T-helper 2 cell (primary cell): Measurements from ENCODE around the gene TK2.

Experiments used
- DNase-seq, 5 experiments: peaks; one replicate each; pipeline versions ENCODE4 v3.0.0 to v3.0.0-alpha.2; 2012 to 2022

TK2 gene

DNA sequence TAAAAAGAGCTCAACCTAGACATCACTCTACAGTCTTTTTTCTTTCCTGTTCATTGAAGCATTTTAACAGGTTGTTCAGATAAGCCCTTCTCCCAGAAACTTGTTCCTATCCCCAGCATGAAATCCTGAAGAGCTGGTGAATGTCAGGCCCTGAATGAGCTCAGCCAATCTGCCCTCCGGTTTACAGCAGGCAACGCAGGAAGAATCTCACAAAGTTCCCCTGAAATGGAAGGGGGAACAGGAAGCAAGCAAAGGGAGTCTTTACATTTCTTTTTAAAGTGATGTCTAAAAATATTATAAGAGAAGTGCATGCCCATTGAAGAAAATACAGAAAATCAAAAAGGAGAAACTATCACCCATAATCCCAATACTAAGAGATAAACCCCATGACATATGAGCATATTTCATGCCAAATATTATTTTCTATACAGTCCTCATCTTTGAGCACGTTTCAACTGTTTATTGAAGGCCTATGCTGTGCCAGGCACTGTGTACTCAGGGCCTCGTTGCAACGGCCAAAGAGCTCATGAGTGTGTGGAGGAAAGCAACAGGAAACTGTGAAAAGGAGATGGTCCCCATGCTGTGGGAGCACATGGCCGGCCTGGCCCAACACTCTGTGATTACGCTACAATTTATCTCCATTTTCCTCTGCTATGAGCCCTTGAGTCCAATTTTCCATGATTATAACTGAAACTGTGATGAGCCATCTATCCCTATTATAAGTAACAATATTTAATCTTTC, 5.7 kb downstream of the TK2 start:
- no peak for DNase-seq

DNA sequence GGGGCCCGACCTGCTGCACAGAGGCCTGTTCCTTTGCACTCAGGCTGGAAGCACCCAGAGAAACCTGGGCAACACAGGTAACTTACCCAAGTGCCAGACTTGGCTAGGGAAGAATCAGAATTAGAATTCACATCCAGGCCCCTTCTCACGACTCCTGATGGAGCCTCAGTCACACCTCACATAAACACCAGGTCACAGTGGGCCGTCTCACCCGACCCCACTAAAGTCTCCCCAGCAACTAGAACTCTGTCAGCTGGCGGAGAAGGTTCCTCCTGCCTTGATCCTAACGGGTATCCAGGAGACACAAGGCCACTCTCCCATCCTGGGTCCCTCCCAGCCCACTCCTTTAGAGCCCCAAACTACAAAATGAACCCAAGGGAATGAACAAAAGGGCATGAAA, 6.4 kb downstream of the TK2 start:
- no peak for DNase-seq

DNA sequence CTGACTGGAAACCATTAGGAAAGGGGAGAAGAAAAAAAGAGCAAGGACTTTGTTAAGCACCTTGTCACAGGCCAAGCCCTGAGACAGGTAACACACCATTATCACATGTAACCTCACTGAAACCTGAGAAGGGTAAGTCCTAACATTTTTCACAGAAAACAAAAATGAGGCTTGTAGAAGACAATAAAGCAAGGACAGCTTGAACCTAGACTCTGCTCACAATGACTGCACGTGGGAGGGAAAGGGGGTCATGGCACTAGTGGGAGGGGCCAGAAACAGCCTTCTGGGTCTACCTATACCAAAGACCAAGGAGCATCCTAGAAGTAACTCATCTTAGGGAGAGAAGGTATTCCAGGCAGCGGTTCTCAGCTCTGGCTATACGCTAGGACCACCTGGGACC, 7.5 kb downstream of the TK2 start:
- DNase-seq = no peak

DNA sequence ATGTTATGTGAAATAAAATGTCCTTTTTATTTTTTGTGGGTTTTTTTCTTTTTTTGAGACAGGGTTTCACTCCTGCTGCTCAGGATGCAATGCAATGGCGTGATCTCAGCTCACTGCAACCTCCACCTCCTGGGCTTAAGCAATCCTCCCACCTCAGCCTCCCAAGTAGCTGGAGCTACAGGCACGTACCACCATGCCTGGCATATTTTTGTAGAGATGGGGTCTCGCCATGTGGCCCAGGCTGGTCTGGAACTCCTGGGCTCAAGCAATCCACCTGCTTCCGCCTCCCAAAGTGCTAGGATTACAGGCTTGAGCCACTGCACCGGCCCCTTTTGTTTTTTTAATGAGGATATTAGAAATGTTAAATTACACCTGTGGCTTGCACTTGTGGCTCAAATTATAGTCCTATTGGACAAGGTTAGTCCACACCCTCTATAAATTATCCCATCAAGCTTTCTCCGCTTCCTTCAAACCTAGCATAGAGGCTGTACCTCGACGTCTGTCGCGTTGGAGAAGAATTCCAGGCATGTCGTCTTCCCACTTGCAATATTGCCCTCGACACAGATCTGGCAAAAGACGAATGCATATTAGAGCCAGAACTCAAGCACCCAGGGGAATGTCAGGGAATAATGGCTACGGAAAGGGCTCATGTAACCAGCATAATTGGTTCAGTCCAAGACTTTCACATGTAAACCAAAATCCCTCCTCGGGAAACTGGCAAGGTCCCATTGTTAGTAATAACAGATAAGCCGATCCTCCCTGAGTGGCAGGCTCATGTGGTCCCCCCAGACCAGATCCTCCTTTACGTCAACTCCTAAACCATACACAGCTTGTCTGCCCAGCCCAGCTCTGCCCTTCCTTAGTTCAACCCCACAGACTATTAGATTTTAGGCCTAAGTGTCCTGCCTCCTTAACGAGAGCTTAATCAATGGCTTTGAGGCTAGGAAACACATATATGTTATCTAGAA, 8.2 kb downstream of the TK2 start:
- no peak for DNase-seq

DNA sequence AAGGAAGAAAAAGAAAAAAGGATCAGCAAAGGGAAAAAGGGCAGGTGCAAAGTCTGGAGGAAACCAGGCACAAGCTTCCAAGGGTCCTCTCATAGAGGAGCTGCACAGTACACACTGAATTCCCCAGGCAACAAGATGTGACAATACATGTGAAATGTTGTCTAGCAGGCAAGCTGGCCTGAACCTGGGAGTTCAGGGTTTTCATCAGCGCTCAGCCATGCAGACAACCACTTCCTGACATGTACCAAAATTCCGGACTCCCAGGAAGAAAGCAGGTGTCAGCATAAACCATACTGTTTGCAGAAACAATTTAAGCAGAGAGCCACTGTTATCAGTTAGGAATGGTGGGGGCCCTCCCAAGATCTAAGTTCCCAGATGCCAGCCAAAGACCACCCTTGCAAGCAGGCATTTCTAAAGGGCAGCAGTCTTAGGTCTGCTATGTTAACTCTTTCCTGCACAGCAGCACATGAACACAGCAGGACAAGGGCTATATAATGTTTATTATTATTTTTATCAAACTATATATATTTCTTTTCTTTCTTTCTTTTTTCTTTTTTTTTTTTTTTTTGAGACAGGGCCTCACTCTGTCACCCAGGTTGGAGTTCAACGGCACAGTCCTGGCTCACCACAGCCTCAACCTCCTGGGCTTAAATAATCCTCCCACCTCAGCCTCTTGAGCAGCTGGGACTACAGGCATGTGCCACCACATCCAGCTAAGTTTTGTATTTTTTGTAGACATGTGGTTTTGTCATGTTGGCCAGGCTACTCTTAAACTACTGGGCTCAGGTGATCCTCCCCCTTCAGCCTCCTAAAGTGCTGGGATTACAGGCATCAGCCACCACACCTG, 10.1 kb downstream of the TK2 start:
- no peak for DNase-seq

DNA sequence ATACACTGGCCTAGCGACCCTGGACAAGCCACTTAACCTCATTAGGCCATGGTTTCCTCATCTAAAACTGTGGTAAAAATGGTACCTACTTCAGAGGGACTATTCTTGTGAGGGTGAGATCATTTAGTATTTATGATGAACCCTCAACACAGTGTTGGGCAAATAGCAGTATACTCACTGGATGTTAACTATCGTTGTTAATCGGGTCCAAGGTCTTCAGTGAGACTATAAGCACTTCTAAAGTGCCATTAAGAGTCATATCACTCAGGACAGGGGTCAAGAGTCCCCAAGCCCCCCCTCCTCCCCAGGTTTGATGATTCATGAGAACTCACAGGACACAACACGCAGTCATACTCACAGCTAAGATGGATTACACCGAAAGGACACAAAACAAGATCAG, 11.0 kb downstream of the TK2 start:
- DNase-seq = no peak

DNA sequence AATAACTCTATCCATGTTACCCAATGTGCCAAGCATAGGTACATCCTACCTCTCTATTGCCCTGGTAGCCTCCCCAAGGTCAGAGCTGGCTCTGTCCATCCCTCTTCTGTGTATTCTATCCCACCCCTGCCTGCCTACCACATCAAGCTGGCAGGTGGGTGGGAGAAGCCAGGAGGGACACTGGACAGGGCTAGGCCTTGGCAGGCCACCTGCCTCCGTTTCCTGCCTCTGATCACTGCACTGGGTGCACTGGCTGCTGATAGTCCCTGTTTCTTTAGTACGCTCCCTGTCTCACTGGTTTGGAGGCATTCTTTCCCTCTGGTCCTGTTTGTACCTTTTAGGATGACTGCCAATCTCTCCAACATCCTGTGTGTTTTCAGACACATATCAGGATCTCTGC, 12.7 kb downstream of the TK2 start:
- no peak for DNase-seq

DNA sequence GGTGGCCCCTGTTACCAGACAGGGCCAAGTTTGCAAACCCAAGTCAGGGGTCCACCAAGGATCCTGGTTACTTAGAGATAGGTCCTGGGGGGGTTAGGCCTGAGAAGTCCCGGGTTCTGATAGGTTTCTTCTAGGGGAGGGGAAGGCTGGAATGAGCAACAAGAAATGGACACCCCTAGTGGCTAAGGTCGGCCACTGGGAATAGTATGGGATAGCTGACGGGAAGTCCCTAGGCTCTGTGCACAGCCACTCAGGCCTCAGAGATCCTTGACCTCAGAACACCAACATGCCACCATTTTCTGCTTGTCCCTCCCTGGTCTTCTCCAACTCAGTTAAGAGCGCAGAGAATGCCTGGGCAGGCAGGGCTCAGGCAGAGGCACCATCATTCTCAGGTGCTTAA, 13.4 kb downstream of the TK2 start:
- no peak for DNase-seq

DNA sequence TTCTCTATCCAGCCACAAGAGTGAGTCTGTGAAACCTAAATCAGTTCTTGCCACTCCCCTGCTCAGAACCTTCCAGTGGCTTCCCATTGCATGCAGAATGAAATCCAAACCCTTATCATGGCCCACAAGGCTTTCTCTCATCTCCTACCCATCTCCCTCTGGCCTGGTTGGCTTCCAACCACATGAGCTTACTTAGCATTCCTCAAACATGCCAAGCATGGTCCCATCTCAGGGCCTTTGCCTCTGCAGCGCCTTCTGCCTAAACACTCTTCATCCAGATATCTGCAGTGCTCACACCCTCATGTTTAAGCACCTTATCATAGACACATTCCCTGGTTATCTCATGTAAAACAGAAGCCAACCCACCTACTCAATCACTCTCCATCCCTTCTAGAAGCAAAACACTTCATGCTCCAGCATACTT, 15.5 kb downstream of the TK2 start:
- DNase-seq = no peak

DNA sequence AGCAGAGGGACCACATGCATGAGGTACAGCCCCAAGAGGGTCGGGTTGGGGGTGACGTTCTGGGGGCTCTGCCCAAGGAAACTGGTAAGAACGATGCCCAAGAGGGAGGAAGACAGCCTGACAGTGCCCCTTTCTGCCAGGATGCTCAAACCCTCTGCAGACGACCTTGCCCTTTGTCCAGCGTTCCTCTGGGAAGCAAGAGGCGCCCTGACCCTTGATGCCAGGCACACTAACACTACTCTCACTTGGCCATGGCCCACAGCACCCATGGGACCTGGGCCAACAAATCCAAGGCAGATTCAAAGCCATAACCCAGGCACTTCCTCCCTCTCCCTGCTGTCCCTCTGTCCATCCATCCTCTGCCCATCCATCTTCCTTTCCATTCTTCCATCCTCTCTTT, 20.4 kb downstream of the TK2 start:
- DNase-seq = no peak

DNA sequence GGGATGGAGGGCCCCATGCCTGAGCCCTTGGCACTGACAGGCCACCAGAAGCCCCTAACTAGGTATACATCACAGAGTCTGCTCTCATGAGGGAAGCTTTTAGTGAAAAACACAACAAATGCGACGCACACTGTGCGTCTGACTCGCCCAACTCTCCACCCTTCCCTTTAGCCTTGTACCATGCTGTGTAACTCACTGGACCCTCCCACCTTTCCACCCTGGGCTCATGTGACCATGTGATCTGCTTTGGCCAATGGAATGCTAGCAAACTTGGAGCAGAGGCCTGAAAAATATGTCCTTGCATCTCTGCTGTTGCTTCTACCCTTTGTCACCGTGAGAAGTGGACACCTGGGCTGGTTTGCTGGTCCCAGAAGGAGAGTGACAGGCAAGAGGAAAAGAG, 21.6 kb downstream of the TK2 start:
- no peak for DNase-seq

DNA sequence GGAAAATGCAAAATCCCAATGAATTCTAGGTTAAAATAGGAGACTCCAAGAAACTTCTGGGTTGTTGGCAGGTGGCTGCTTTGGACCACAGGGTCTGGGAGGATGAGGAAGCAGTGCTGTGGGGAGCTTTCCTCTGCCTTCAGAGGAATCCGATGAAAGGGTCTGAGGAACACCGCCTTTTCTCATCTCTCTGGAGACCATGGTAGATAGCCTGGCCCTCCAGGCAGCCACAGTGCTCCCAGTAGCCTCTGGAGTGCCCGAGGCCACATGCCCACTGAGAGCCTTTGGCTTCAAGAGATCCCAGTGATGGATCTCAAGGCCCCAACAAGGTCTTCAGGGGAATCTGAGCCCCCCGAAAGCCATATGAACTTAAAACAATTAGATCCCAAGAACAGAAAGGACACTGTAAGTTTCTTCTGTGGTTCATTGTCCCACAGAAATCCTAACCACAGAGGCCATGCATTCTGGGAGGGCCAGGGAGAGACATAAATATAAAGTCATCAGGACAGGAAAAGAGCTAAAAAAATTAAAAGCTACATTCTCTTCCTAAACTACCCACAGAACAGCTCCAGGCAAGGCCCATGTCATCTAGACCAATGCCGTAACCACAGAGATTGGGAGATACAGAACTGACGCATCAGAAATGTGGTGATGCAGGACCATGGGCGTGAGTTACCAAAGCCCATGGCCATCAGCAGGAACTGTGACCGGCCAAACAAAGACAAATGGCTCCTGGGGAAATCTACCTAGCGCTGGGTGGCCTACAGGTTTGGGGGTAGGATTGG, 24.3 kb downstream of the TK2 start:
- DNase-seq = peak in 1 of 5 experiments; percentile 62

DNA sequence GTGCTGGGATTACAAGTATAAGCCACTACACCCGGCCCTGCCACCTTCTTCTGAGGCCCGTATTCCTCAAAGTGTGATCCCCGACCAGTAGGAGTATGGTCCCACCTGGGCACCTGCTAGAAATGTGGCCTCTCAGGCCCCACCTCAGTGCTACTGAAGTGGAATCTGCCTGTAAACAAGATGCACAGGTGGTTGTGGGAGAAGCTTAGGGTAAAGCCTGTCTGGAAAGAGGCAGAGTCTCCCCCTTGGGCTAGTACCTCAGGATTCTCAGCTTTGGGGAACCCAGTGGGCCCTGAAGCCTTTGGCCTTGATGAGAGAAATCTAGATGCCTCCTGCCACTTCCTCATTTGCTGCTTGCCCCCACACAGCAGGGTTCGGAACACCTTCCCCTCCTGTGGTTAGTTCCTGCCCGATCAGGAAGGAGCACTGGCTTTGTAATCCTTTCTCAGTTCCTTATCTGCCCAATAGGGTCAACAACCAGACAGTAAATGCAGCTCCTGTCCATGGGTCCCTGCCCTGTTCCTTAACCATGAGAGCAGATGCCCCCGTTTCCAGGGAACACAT, 25.2 kb downstream of the TK2 start:
- peak in 2 of 5 experiments; percentile 24 to 67 for DNase-seq

DNA sequence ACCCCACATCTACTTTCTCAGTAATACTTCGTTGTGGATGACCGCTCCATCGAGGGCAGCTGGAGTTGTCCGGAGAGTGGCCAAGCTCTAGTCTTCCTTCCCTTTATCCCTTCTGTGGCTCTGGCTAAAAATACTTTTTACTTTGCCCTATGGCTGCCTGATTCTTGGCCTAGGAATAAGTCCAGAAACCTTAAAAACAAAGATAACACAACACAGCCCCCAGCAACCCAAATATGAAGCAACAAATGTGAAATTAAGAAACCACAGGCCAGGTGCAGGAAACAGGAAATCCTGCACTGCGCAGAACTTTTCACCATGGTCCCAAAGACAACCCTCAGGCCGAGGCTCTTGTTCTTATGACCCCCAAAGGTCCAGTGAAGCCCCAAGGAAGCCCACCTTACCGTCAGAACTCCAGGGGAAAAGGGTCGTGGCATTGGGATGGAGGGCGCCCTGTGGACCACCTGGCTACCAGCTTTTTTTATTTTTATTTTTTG, 26.0 kb downstream of the TK2 start:
- peak in 2 of 5 experiments; percentile 65 to 88 for DNase-seq

DNA sequence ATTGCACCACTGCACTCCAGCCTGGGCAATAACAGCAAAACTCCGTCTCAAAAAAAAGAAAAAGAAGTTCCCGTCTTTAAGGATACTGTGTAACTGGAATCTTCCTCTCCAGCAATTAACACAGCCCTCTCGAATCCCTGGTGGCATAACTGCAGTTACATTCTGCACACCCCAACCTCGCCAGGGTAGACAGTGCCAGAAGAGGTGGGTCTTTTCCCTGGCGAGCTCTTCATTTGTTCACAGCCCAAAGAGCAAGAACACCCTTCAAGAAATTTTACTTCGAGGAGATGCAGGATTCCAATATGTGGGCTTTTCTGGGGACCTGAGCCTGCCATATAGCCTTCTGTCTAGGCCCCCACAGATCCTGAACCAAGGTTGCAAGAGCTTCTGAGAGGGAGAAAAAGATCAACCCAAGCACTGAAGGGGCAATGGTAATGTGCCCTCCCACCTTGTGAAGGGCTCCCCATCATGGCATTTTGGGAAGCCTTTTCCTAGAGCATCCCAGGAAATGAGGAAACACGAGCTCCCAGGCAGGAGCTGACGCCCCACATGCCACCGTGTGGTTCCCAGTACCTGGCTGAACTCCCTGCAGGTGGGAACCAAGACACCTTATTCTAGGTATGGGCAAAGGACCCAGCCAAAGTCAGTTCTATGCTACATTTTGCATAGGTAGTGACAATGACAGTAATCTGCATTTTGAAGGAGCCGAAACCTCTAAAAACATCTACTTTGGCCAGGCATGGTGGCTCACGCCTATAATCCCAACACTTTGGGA, 26.9 kb downstream of the TK2 start:
- DNase-seq = no peak

DNA sequence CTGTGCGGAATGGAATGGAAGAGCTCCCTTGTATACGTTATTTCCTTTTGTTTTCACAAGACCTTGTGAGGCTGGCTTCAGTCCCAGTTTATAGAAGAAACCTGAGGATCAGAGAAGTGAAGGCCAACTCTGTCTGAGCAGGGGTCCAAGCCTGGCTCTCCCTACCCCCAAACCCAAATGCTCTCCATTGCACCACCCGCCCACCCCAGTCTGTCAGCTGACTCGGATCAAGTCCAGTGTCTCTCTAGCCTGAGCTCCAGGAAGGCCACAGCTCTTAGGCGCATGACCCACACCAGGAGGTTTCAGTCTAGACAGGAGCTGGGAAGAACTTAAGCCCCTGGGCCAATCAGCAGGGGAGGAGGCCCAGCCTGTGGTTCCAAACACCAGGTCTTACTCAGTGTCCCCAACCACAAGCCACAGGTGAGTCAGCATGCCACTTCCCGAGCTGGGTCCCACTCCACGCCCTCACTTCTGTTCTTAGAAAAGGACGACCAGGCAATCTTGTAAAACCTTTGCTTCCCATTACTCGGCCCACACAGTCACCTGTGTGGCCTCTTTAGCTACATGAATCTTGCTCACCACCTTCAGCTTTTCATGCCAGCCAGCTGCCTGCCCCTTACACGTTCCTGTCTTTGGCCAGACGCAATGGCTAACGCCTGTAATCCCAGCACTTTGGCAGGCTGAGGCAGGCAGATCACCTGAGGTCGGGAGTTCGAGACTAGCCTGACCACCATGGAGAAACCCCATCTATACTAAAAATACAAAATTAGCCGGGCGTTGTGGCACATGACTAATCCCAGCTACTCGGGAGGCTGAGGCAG, 27.8 kb downstream of the TK2 start:
- DNase-seq = peak in 4 of 5 experiments; percentile 65 to 97 (median 89)

DNA sequence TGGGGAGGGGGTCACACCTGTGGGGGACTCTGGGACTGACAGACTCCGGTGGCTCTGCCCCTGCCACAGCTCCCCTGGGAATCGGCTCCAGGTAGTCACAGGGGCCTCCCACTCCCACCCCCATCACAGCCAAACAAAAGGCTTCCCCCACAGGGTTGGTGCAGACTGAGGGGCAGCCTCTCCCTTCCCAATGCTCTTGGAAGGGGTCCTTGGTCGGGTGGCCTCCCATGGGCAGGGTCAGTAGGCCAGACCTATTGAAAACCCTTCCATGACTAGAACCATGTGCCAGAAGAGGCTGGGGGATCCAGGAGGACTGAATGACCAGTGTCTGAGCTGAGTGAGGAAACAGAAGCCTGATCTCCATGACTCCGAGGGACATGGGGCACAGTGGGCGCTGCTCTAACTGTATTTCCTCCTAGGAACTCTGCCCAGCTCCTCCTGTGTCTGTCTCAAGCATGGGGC, 28.6 kb downstream of the TK2 start:
- no peak for DNase-seq

DNA sequence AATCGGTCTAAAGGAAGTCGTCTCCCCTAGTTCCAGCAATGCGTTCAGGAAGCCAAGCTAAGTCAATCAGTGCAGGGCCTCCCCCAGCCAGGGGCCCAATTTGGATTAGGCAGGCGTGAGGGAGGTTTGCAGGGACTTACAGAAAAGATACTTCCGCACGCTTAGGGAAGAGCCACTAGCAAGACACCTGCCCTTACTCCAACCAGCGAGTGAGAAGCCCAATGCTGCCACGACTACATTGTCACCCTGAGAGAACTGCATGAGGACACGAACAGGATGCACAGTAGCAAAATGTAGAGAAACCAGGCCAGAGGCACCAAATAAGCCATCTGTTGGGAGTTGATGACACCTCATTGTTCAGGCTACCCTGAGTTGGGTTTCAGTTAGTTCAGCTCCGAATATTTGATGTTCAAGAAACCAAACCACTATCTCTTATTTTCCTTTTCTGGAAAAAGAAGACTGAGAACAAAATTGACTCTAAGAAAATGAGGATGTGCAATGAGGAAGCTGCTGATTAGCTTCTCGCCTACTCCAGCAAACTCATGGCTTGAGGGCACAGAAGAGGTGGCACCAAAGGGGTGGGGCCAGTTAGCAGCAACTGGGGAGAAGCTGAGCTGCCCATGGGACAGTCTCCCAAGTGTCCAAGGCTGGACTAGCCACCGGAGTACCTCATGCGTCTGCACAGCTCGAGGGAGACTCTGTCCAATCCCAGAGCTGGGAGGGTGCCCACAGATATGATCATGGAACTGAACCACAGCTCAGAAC, 29.3 kb downstream of the TK2 start:
- DNase-seq = no peak
